Measurements from ENCODE around the gene IGFBP2. TPM values are rescaled to one million over a fixed set of nuclear protein-coding genes. Genes with fewer than 3 reads are reported as not detected.

IGFBP2 gene
- total RNA-seq, 4 donors from 2014 or later, result 113 to 207 (median 167) TPM

GRCh38 chr2:216661051-216661450 is 27.8 kb downstream of the IGFBP2 start:
- Histone ChIP-seq H3K4me1 (peaks cover 17 to 54% (median 20%) of the 10 kb centered on the region in 3 donors), H3K27me3 (no peaks in the 10 kb centered on the region), H3K27ac (no peak overlapping the region), H3K4me3 (no peak overlapping the region), H3K9me3 (no peaks in the 10 kb centered on the region), H3K36me3 (peaks cover 0 to 46% (median 0%) of the 10 kb centered on the region in 3 donors)
- TF ChIP-seq CTCF (IDR thresholded peaks at IDR 0.05) (no peak), POLR2A (IDR thresholded peaks at IDR 0.05) (no peak)
- intact Hi-C loops (cut with DNase I), result no loop called here
- DNase-seq, result no peak
- no CpG with 5 or more reads among the region's 5 CpGs for WGBS, 2 donors

- no peak overlapping the region for H3K4me3 ChIP-seq
- H3K9me3 ChIP-seq, result no peaks in the 10 kb centered on the region
- TF ChIP-seq POLR2A (IDR thresholded peaks at IDR 0.05) (no peak), CTCF (IDR thresholded peaks at IDR 0.05) (peak in 2 of 6 experiments; percentile 16 to 17)
- H3K4me1 ChIP-seq, result peaks cover 19 to 60% (median 24%) of the 10 kb centered on the region in 3 donors
- H3K27ac ChIP-seq, result no peak overlapping the region
- peaks cover 0 to 46% (median 0%) of the 10 kb centered on the region in 3 donors for H3K36me3 ChIP-seq
- no peak for DNase-seq
- intact Hi-C loops (cut with DNase I), result no loop called here
- H3K27me3 ChIP-seq, result no peaks in the 10 kb centered on the region
- 93 to 94% methylated on average over 7 to 10 of the region's 20 CpGs for WGBS, 2 donors
Measured at GRCh38 chr2:216661639-216662375, 28.6 kb downstream of the IGFBP2 start.

- H3K27ac ChIP-seq, result no peak overlapping the region
- H3K9me3 ChIP-seq, result no peaks in the 10 kb centered on the region
- DNase-seq, result no peak
- no peak overlapping the region for H3K4me3 ChIP-seq
- intact Hi-C loops (cut with DNase I), result no loop called here
- H3K27me3 ChIP-seq, result no peaks in the 10 kb centered on the region
- H3K36me3 ChIP-seq, result peaks cover 0 to 46% (median 0%) of the 10 kb centered on the region in 3 donors
- TF ChIP-seq POLR2A (IDR thresholded peaks at IDR 0.05) (no peak), CTCF (IDR thresholded peaks at IDR 0.05) (no peak)
- 94 to 100% methylated on average over 1 of the region's 1 CpG for WGBS, 2 donors
- H3K4me1 ChIP-seq, result peaks cover 19 to 50% (median 24%) of the 10 kb centered on the region in 3 donors
Measured at GRCh38 chr2:216663106-216663505, 29.9 kb downstream of the IGFBP2 start.

GRCh38 chr2:216663846-216664245 is 30.6 kb downstream of the IGFBP2 start:
- Histone ChIP-seq H3K36me3 (peaks cover 0 to 46% (median 0%) of the 10 kb centered on the region in 3 donors), H3K27ac (no peak overlapping the region), H3K4me3 (no peak overlapping the region), H3K4me1 (peaks cover 19 to 43% (median 24%) of the 10 kb centered on the region in 3 donors), H3K9me3 (no peaks in the 10 kb centered on the region), H3K27me3 (no peaks in the 10 kb centered on the region)
- DNase-seq, result no peak
- WGBS, 2 donors, result 90 to 91% methylated on average over 5 to 15 of the region's 18 CpGs
- intact Hi-C loops (cut with DNase I), result no loop called here
- no peak for TF ChIP-seq CTCF (IDR thresholded peaks at IDR 0.05)
- no peak for TF ChIP-seq POLR2A (IDR thresholded peaks at IDR 0.05)

- Histone ChIP-seq H3K36me3 (peaks cover 0 to 46% (median 0%) of the 10 kb centered on the region in 3 donors), H3K4me1 (peaks cover 17 to 35% (median 17%) of the 10 kb centered on the region in 3 donors), H3K27ac (peak overlapping the region in 3 of 4 donors; percentile 18 to 55 (median 30)), H3K4me3 (no peak overlapping the region), H3K27me3 (no peaks in the 10 kb centered on the region), H3K9me3 (no peaks in the 10 kb centered on the region)
- TF ChIP-seq CTCF (IDR thresholded peaks at IDR 0.05) (no peak), POLR2A (IDR thresholded peaks at IDR 0.05) (no peak)
- DNase-seq, result no peak
- intact Hi-C loops (cut with DNase I), result no loop called here
- 44 to 61% methylated on average over 3 to 5 of the region's 6 CpGs for WGBS, 2 donors
Measured at GRCh38 chr2:216664593-216665034, 31.4 kb downstream of the IGFBP2 start.

All from esophagus squamous epithelium (tissue), 5 donors.